ENCODE data around the gene CDCP1. TPM values are rescaled to one million over a fixed set of nuclear protein-coding genes. Genes with fewer than 3 reads are reported as not detected.

The CDCP1 gene
- total and polyA plus RNA-seq, 2 donors from 2014 or later: 3.7 to 39.6 TPM

GRCh38 chr3:45153658-45154437 lies 7.7 kb upstream of the CDCP1 start:
- no peak for TF ChIP-seq CTCF (IDR thresholded peaks at IDR 0.05; ENCODE audit: borderline replicate concordance, extremely low read depth, insufficient read depth)
- Histone ChIP-seq H3K9me3 (ENCODE audit: control insufficient read depth in 2 of 3, insufficient read depth in 1 of 3, low read length in 3 of 3) (no peaks in the 10 kb centered on the region), H3K36me3 (ENCODE audit: control insufficient read depth in 2 of 3, insufficient read depth in 3 of 3, low read length in 3 of 3) (no peaks in the 10 kb centered on the region), H3K27me3 (ENCODE audit: control insufficient read depth, insufficient read depth, low read length) (no peaks in the 10 kb centered on the region), H3K4me1 (ENCODE audit: control insufficient read depth in 2 of 3, insufficient read depth in 2 of 3, low read depth in 1 of 3, low read length in 3 of 3) (no peaks in the 10 kb centered on the region), H3K27ac (ENCODE audit: low read depth in 2 of 2, low read length in 2 of 2) (no peak overlapping the region), H3K9ac (ENCODE audit: low read length in 3 of 3) (no peak overlapping the region), H3K4me3 (ENCODE audit: low read length in 3 of 3) (no peak overlapping the region)
- DNase-seq (no peak), FAIRE-seq (no peak)
- intact Hi-C loops (cut with DNase I): no loop called here

DNA sequence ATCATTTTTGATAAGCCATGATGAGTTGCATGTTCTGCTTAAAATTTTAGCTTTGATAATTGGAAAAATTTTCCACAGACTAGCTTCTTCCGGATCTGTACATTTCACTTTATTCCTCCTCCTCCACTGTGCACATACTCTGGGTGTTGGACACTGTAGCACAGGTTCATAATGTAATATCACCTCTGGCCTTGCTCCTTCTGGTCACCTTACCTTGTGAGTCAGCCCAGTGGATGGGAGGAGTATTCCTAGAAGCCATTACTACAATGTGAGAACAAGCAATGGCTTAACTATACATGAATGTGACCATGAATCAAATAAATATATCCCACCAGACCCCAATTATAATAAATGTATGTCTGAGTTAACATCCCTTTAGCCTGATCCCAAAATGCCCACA lies 6.1 kb upstream of the CDCP1 start:
- Histone ChIP-seq H3K9me3 (ENCODE audit: control insufficient read depth in 2 of 3, insufficient read depth in 1 of 3, low read length in 3 of 3) (no peaks in the 10 kb centered on the region), H3K27me3 (ENCODE audit: control insufficient read depth, insufficient read depth, low read length) (no peaks in the 10 kb centered on the region), H3K9ac (ENCODE audit: low read length in 3 of 3) (no peak overlapping the region), H3K4me1 (ENCODE audit: control insufficient read depth in 2 of 3, insufficient read depth in 2 of 3, low read depth in 1 of 3, low read length in 3 of 3) (no peaks in the 10 kb centered on the region), H3K27ac (ENCODE audit: low read depth in 2 of 2, low read length in 2 of 2) (no peak overlapping the region), H3K4me3 (ENCODE audit: low read length in 3 of 3) (no peak overlapping the region), H3K36me3 (ENCODE audit: control insufficient read depth in 2 of 3, insufficient read depth in 3 of 3, low read length in 3 of 3) (no peaks in the 10 kb centered on the region)
- DNase-seq (no peak), FAIRE-seq (no peak)
- TF ChIP-seq CTCF (IDR thresholded peaks at IDR 0.05; ENCODE audit: borderline replicate concordance, extremely low read depth, insufficient read depth): no peak
- intact Hi-C loops (cut with DNase I): no loop called here

DNA sequence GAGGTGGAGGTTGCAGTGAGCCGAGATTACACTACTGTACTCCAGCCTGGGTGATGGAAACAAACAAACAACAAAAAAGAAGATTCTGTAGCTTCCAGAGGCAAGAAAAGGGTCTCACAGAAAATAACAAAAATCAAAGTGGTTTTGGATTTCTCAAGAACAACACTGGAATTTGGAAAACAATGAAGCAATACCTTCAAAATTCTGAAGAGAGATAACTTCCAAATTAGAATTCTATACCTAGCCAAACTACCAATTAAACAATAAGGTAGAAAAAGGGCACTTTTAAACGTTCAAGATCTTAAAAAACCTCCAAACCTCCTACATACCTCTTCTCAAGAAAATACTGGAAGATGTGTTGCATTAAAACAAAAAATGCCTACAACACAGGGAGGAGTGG lies 4.9 kb upstream of the CDCP1 start:
- Histone ChIP-seq H3K27me3 (ENCODE audit: control insufficient read depth, insufficient read depth, low read length) (peaks cover 4% of the 10 kb centered on the region), H3K9ac (ENCODE audit: low read length in 3 of 3) (no peak overlapping the region), H3K36me3 (ENCODE audit: control insufficient read depth in 2 of 3, insufficient read depth in 3 of 3, low read length in 3 of 3) (no peaks in the 10 kb centered on the region), H3K4me3 (ENCODE audit: low read length in 3 of 3) (no peak overlapping the region), H3K4me1 (ENCODE audit: control insufficient read depth in 2 of 3, insufficient read depth in 2 of 3, low read depth in 1 of 3, low read length in 3 of 3) (no peaks in the 10 kb centered on the region), H3K9me3 (ENCODE audit: control insufficient read depth in 2 of 3, insufficient read depth in 1 of 3, low read length in 3 of 3) (no peaks in the 10 kb centered on the region), H3K27ac (ENCODE audit: low read depth in 2 of 2, low read length in 2 of 2) (no peak overlapping the region)
- DNase-seq (no peak), FAIRE-seq (no peak)
- intact Hi-C loops (cut with DNase I): no loop called here
- no peak for TF ChIP-seq CTCF (IDR thresholded peaks at IDR 0.05; ENCODE audit: borderline replicate concordance, extremely low read depth, insufficient read depth)
